Measurements from ENCODE around the gene PRR23E. TPM values are rescaled to one million over a fixed set of nuclear protein-coding genes. Genes with fewer than 3 reads are reported as not detected.

PRR23E gene
- total and polyA plus RNA-seq, 10 of the 15 experiments (the other 5 are each of a cell fraction or from before 2014, with no cell fraction given): not detected

- H3K4me3 ChIP-seq: no peak overlapping the region
- no peaks in the 10 kb centered on the region for H3K4me1 ChIP-seq (ENCODE audit: control insufficient read depth, insufficient read depth, low read length)
- in situ Hi-C loops (cut with MboI): no loop called here
- H2AFZ ChIP-seq (ENCODE audit: control insufficient read depth, low read depth, low read length): no peak overlapping the region
- FAIRE-seq (no peak), DNase-seq (ENCODE audit: low read depth, low spot score) (no peak), ATAC-seq (no peak)
- H3K79me2 ChIP-seq (ENCODE audit: control insufficient read depth, insufficient read depth, low read length): no peaks in the 10 kb centered on the region
- 0 out of 4 replicates have a peak, but pooled peaks cover 0 to 3% of the 10 kb centered on the region in 2 experiments for H3K27me3 ChIP-seq (replicated peaks in 1 of 2; ENCODE audit: control insufficient read depth in 2 of 2, insufficient read depth in 2 of 2, low read length in 1 of 2)
- intact Hi-C loops (cut with micrococcal nuclease; ENCODE audit: unreplicated experiment): no loop called here
- no peaks in the 10 kb centered on the region for H4K20me1 ChIP-seq (ENCODE audit: control insufficient read depth, insufficient read depth)
- H3K9me3 ChIP-seq (replicated peaks; ENCODE audit: control insufficient read depth, insufficient read depth, low read length): no peaks in the 10 kb centered on the region; the same call in 2 of the 3 replicates
- no peak overlapping the region for H3K9ac ChIP-seq (ENCODE audit: control insufficient read depth, insufficient read depth, low read length)
- no peak overlapping the region for H3K4me2 ChIP-seq (ENCODE audit: control insufficient read depth, insufficient read depth)
- no peak overlapping the region for H3K27ac ChIP-seq (ENCODE audit: control insufficient read depth, insufficient read depth)
- BruUV-seq (replicated peaks): no TSS peak
- ChIA-PET SMC1A (ENCODE audit: uncharacterized antibody, unreplicated experiment) (interaction anchor here (0.5 kb wide), 1 partner anchor 239 kb away, joined by 4 read pairs; no protein-coding TSS in a partner anchor), RAD21 (ENCODE audit: unreplicated experiment) (no interaction called here), POLR2A (no interaction called here), CTCF (no interaction called here)
- no peaks in the 10 kb centered on the region for H3K36me3 ChIP-seq (ENCODE audit: control insufficient read depth in 2 of 2, insufficient read depth in 2 of 2, low read length in 1 of 2)
- 17% methylated on average over 10 of the region's 10 CpGs for WGBS (ENCODE audit: insufficient coverage, insufficient replicate concordance, low lambda C conversion rate, missing lambda C conversion rate)
- TF ChIP-seq ZBTB33 (IDR thresholded peaks at IDR 0.05) (no peak), REST (IDR thresholded peaks at IDR 0.05; ENCODE audit: low read depth, low read length) (peak; percentile 80)
Observed at GRCh38 chr3:127158614-127159229, 34.2 kb upstream of the PRR23E start.
